HG02943 (cell line): ENCODE measurements around the gene NCKAP5.

Experiments
- ATAC-seq: cut with Tn5 transposase; IDR thresholded peaks from one replicate; pipeline ENCODE4 v1.9.1; 2021; ENCODE audit warnings: mild to moderate bottlenecking, low read depth, moderate library complexity; ENCODE audit not compliant: unreplicated experiment

Gene NCKAP5

GRCh38 chr2:132638313-132639040, 929.8 kb downstream of the NCKAP5 start:
- ATAC-seq = no peak

- no peak for ATAC-seq
Measured at GRCh38 chr2:132636346-132636745, 931.9 kb downstream of the NCKAP5 start.

DNA sequence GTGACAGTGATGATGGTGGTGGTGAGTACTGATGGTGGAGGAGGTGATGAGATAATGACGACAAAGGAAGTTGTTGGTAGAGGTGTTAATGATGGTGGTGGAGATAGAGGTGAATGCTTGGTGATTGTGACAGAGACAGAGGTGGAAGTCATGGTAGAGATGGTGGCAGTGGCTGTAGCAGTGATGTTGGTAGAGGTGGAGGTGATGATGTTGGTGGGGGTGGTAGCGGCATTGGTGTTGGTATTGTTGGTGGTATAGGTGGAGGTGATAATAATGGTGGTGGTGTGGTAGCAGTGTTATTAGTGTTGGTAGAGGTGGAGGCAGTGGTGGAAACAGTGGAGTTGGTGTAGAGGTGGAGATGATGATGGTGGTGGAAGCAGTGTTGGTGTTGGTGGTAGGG, 934.6 kb downstream of the NCKAP5 start:
- ATAC-seq = no peak

GRCh38 chr2:132632000-132632649, 936.1 kb downstream of the NCKAP5 start:
- no peak for ATAC-seq

GRCh38 chr2:132627536-132627935, 940.7 kb downstream of the NCKAP5 start:
- ATAC-seq = no peak

DNA sequence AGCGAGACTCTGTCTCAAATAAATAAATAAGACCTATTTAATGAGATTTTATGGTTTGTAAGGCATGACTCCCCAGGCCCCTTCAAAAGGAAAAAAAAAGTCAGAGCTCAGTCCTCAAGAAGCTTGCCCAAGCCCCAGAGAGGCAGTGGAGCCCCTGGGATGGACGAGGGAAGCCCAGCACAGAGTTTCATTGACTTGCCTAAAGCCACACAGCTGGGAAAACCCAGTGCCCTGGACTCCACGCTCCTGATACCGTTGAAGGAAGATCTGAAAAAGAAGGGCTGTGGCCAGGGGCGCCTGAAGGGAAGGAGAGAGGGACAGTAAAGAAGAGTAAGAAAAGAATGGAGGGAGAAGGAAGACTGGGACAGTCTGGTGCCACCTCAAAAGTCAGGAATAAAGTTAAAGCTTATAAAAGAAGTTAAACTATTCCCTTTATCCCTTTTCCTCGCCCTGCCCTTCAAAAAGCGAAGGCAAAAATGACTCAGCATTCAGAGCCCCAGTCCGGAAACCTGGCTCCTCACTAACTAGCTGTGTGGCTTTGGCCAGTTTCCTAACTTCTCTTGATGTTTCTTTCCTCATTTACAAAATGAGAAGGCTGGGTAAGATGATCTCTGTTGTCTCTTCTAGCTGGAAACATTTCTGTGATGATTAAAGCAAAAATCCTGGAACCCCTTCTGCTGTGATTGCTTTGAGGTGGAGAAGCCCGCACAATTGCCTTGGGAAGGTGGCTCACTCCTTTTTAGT, 945.0 kb downstream of the NCKAP5 start:
- ATAC-seq = no peak
